Uterus (tissue), 4 donors: ENCODE results near the gene BRAF. TPM values are rescaled to one million over a fixed set of nuclear protein-coding genes. Genes with fewer than 3 reads are reported as not detected.

ENCODE experiments used
- DNase-seq, 2 donors: peaks; one replicate each; pipeline ENCODE4 v3.0.0-alpha.2; 2019 to 2020
- H3K27ac ChIP-seq, 2 donors: fragments of 200-600 bp; sonication (generic); 1 replicate in 1 of 2; 2 replicates in 1 of 2; pipeline ENCODE4 v1.5.1; 2016 to 2018
- H3K27me3 ChIP-seq, 2 donors: fragments of 200-600 bp; sonication (generic); one replicate each; pipeline ENCODE4 v1.5.1; 2018 to 2019; ENCODE audit warnings: control low read depth in 1 of 2
- H3K36me3 ChIP-seq, 2 donors: fragments of 200-600 bp; sonication (generic); one replicate each; pipeline ENCODE4 v1.5.1; 2019; ENCODE audit warnings: control low read depth in 1 of 2
- H3K4me1 ChIP-seq, 2 donors: fragments of 200-600 bp; sonication (generic); one replicate each; pipeline ENCODE4 v1.5.1; 2018 to 2019; ENCODE audit warnings: control low read depth in 1 of 2
- H3K4me3 ChIP-seq, 2 donors: fragments of 200-600 bp; sonication (generic); 1 replicate in 1 of 2; 2 replicates in 1 of 2; pipeline ENCODE4 v1.5.1; 2018 to 2019; ENCODE audit warnings: mild to moderate bottlenecking in 1 of 2
- H3K9me3 ChIP-seq, 2 donors: fragments of 200-600 bp; sonication (generic); one replicate each; pipeline ENCODE4 v1.5.1; 2019; ENCODE audit warnings: control low read depth in 1 of 2
- CTCF ChIP-seq, 4 experiments: fragments of 200-600 bp in 2 of 4; fragments of 450-650 bp in 2 of 4; sonication (generic) in 2 of 4; IDR thresholded peaks; one replicate each; pipeline ENCODE4 v1.5.1; 2016 to 2019; ENCODE audit warnings: antibody characterized with exemption in 4 of 4, mild to moderate bottlenecking in 2 of 4, moderate library complexity in 1 of 4
- POLR2A ChIP-seq, 2 donors: fragments of 450-650 bp; IDR thresholded peaks; one replicate each; pipeline ENCODE4 v1.6.1; 2016; ENCODE audit warnings: antibody characterized with exemption in 2 of 2, mild to moderate bottlenecking in 1 of 2, moderate library complexity in 1 of 2
- intact Hi-C: fragments of 100-400 bp; cut with DNase I; formaldehyde crosslinking; loops from one replicate; pipeline ENCODE4 v1.15.1; 2023; ENCODE audit warnings: low total_unique reads
- total RNA-seq, 4 donors: library from RNA; depleted of rRNA in 3 of 4; stranded (reverse); fragments of >200 nt in 3 of 4; gene quantifications; one replicate each; pipeline versions ENCODE4 v1.1.0 to v1.2.4, GENCODE V29; 2014 to 2023
- donor health status: DM: yes; HTN: yes; CAD: no.

Gene BRAF
- total RNA-seq, 4 donors from 2014 or later: 42.6 to 76.8 (median 66.5) TPM

GRCh38 chr7:140909476-140910161, 15.1 kb downstream of the BRAF start:
- Histone ChIP-seq H3K36me3 (no peaks in the 10 kb centered on the region), H3K27ac (no peak overlapping the region), H3K9me3 (no peaks in the 10 kb centered on the region), H3K27me3 (no peaks in the 10 kb centered on the region), H3K4me3 (no peak overlapping the region), H3K4me1 (no peaks in the 10 kb centered on the region)
- intact Hi-C loops: no loop called here
- no peak for DNase-seq
- TF ChIP-seq CTCF (IDR thresholded peaks at IDR 0.05) (no peak), POLR2A (IDR thresholded peaks at IDR 0.05) (no peak)

DNA sequence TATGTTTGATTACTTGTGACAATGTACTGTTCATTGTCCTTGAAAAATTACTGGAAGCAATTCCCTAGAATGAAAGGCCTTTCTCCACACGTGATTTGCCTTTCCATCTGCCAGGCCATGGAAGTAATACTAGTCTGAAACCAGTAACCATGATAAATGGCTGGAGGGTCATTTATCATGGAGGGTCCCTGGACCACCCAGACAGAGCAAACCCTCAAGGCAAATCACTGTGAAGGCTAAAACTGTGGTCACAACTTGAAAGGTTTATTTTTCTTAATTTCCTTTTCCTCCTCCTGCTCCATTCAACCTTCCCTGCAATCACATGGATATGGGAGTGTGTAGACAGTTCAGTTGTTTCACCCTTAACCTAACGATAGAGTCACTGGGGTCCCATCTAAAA, 16.4 kb downstream of the BRAF start:
- H3K9me3 ChIP-seq: no peaks in the 10 kb centered on the region
- no peak overlapping the region for H3K27ac ChIP-seq
- TF ChIP-seq CTCF (IDR thresholded peaks at IDR 0.05) (no peak), POLR2A (IDR thresholded peaks at IDR 0.05) (no peak)
- no peaks in the 10 kb centered on the region for H3K4me1 ChIP-seq
- intact Hi-C loops: no loop called here
- no peaks in the 10 kb centered on the region for H3K27me3 ChIP-seq
- H3K36me3 ChIP-seq: no peaks in the 10 kb centered on the region
- no peak overlapping the region for H3K4me3 ChIP-seq
- no peak for DNase-seq

GRCh38 chr7:140903741-140904480, 20.8 kb downstream of the BRAF start:
- Histone ChIP-seq H3K9me3 (no peaks in the 10 kb centered on the region), H3K4me3 (no peak overlapping the region), H3K27me3 (no peaks in the 10 kb centered on the region), H3K36me3 (no peaks in the 10 kb centered on the region), H3K4me1 (no peaks in the 10 kb centered on the region), H3K27ac (no peak overlapping the region)
- intact Hi-C loops: no loop called here
- TF ChIP-seq POLR2A (IDR thresholded peaks at IDR 0.05) (no peak), CTCF (IDR thresholded peaks at IDR 0.05) (no peak)
- DNase-seq: no peak

- no peak for DNase-seq
- no peaks in the 10 kb centered on the region for H3K4me1 ChIP-seq
- intact Hi-C loops: no loop called here
- TF ChIP-seq POLR2A (IDR thresholded peaks at IDR 0.05) (no peak), CTCF (IDR thresholded peaks at IDR 0.05) (no peak)
- H3K36me3 ChIP-seq: no peaks in the 10 kb centered on the region
- no peaks in the 10 kb centered on the region for H3K27me3 ChIP-seq
- no peak overlapping the region for H3K27ac ChIP-seq
- H3K4me3 ChIP-seq: no peak overlapping the region
- H3K9me3 ChIP-seq: no peaks in the 10 kb centered on the region
Observed at GRCh38 chr7:140902303-140902953, 22.3 kb downstream of the BRAF start.

- H3K36me3 ChIP-seq: no peaks in the 10 kb centered on the region
- no peak overlapping the region for H3K4me3 ChIP-seq
- intact Hi-C loops: no loop called here
Observed at GRCh38 chr7:140901941-140902302, 22.8 kb downstream of the BRAF start.

More at GRCh38 chr7:140901941-140902302, 22.8 kb downstream of the BRAF start:
- Histone ChIP-seq H3K4me1 (no peaks in the 10 kb centered on the region), H3K27ac (no peak overlapping the region), H3K27me3 (no peaks in the 10 kb centered on the region), H3K9me3 (no peaks in the 10 kb centered on the region)
- DNase-seq: no peak
- TF ChIP-seq CTCF (IDR thresholded peaks at IDR 0.05): no peak
- TF ChIP-seq POLR2A (IDR thresholded peaks at IDR 0.05): no peak
